CD14-positive monocyte (primary cell): ENCODE results near the gene ZNF292. TPM values are rescaled to one million over a fixed set of nuclear protein-coding genes. Genes with fewer than 3 reads are reported as not detected.
A peak's percentile ranks its signal among the peaks of the same experiment; 100 is the strongest.

Experiments used
- DNase-seq, 3 donors: peaks; one replicate each; pipeline ENCODE4 v3.0.0-alpha.2; 2011 to 2022
- H2AFZ ChIP-seq: 2 replicates; pipeline ENCODE4 v1.6.0; 2012; ENCODE audit warnings: mild to moderate bottlenecking, low read depth, low read length, inconsistent platforms; ENCODE audit not compliant: insufficient read depth, poor library complexity, severe bottlenecking
- H3K27ac ChIP-seq, 2 donors: 1 replicate in 1 of 2; 2 replicates in 1 of 2; pipeline ENCODE4 v1.5.1; 2012 to 2013; ENCODE audit warnings: low read length in 2 of 2, control low read depth in 1 of 2, inconsistent platforms in 1 of 2, low read depth in 1 of 2, mild to moderate bottlenecking in 1 of 2
- H3K27me3 ChIP-seq, 2 donors: one replicate each; pipeline versions ENCODE4 v1.6.0 to v1.6.1; 2011 to 2013; ENCODE audit warnings: low read length in 2 of 2; ENCODE audit not compliant: control insufficient read depth in 2 of 2, insufficient read depth in 2 of 2
- H3K36me3 ChIP-seq, 2 donors: replicated peaks in 1 of 2; 1 replicate in 1 of 2; 2 replicates in 1 of 2; pipeline versions ENCODE4 v1.5.1 to v1.6.1; 2012 to 2013; ENCODE audit warnings: low read length in 2 of 2, control low read depth in 1 of 2, inconsistent platforms in 1 of 2, mild to moderate bottlenecking in 1 of 2; ENCODE audit not compliant: insufficient read depth in 2 of 2, control insufficient read depth in 1 of 2
- H3K4me1 ChIP-seq, 2 donors: 1 replicate in 1 of 2; 2 replicates in 1 of 2; pipeline versions ENCODE4 v1.5.1 to v1.6.1; 2012 to 2013; ENCODE audit warnings: low read length in 2 of 2, control low read depth in 1 of 2, inconsistent platforms in 1 of 2, mild to moderate bottlenecking in 1 of 2, moderate library complexity in 1 of 2; ENCODE audit not compliant: insufficient read depth in 2 of 2, control insufficient read depth in 1 of 2
- H3K4me2 ChIP-seq: replicated peaks from 2 replicates; pipeline ENCODE3; 2012; ENCODE audit warnings: low read length, moderate library complexity, mild to moderate bottlenecking; ENCODE audit not compliant: poor library complexity, severe bottlenecking; ENCODE audit errors: extremely low read depth
- H3K4me3 ChIP-seq, 3 experiments: fragments of 200-600 bp in 1 of 3; sonication (generic) in 1 of 3; replicated peaks in 1 of 3; 1 replicate in 2 of 3; 2 replicates in 1 of 3; pipeline ENCODE4 v1.5.1; 2011 to 2013; ENCODE audit warnings: low read length in 3 of 3, mild to moderate bottlenecking in 3 of 3, control low read depth in 2 of 3, low read depth in 2 of 3, inconsistent platforms in 1 of 3, moderate library complexity in 1 of 3
- H3K79me2 ChIP-seq: 2 replicates; pipeline ENCODE4 v1.6.0; 2012; ENCODE audit warnings: mild to moderate bottlenecking, control low read depth, inconsistent platforms, low read length, moderate library complexity; ENCODE audit not compliant: insufficient read depth
- H3K9ac ChIP-seq: 2 replicates; pipeline ENCODE4 v1.6.0; 2017; ENCODE audit warnings: low read length, mild to moderate bottlenecking; ENCODE audit not compliant: insufficient read depth, poor library complexity, severe bottlenecking
- H3K9me3 ChIP-seq, 2 donors: replicated peaks in 1 of 2; 1 replicate in 1 of 2; 2 replicates in 1 of 2; pipeline versions ENCODE4 v1.5.1 to v1.6.1; 2012 to 2013; ENCODE audit warnings: low read length in 2 of 2, control low read depth in 1 of 2; ENCODE audit not compliant: control insufficient read depth in 1 of 2, insufficient read depth in 1 of 2
- H4K20me1 ChIP-seq: 2 replicates; pipeline ENCODE4 v1.6.0; 2012; ENCODE audit warnings: mild to moderate bottlenecking, low read length, control low read depth, moderate library complexity; ENCODE audit not compliant: insufficient read depth
- H3K27ac Mint-ChIP-seq, 7 donors: one replicate each; pipeline ENCODE4 v1.8.0; 2020; ENCODE audit warnings: mild to moderate bottlenecking in 7 of 7, mixed read lengths in 7 of 7, moderate library complexity in 6 of 7, inconsistent platforms in 2 of 7
- H3K27me3 Mint-ChIP-seq, 3 donors: one replicate each; pipeline ENCODE4 v1.8.0; 2021 to 2022; ENCODE audit warnings: low read depth in 3 of 3, mild to moderate bottlenecking in 3 of 3, mixed read lengths in 3 of 3, moderate library complexity in 3 of 3, inconsistent platforms in 1 of 3
- H3K36me3 Mint-ChIP-seq, 2 donors: one replicate each; pipeline ENCODE4 v1.8.0; 2020; ENCODE audit warnings: mixed read lengths in 2 of 2, inconsistent platforms in 1 of 2, mild to moderate bottlenecking in 1 of 2
- H3K4me1 Mint-ChIP-seq: one replicate; pipeline ENCODE4 v1.8.0; 2020; ENCODE audit warnings: mild to moderate bottlenecking, mixed read lengths
- H3K4me3 Mint-ChIP-seq, 2 donors: one replicate each; pipeline ENCODE4 v1.8.0; 2020; ENCODE audit warnings: mild to moderate bottlenecking in 2 of 2, mixed read lengths in 2 of 2, moderate library complexity in 1 of 2
- H3K9me3 Mint-ChIP-seq, 7 donors: one replicate each; pipeline ENCODE4 v1.8.0; 2020 to 2022; ENCODE audit warnings: mixed read lengths in 7 of 7, mild to moderate bottlenecking in 6 of 7, moderate library complexity in 6 of 7, inconsistent platforms in 2 of 7
- WGBS: methylation state at CpG from one replicate; pipeline ENCODE4 v1.1.5; 2013; ENCODE audit warnings: missing lambda C conversion rate; ENCODE audit not compliant: insufficient coverage; 5-methylcytosine and 5-hydroxymethylcytosine counted together
- intact Hi-C, 2 donors: fragments of 100-400 bp; cut with micrococcal nuclease; formaldehyde crosslinking; loops; one replicate each; pipeline versions ENCODE4 v1.15.0 to v1.15.1; 2023
- polyA plus RNA-seq, 3 donors: library from polyadenylated mRNA; depleted of rRNA in 1 of 3; unstranded in 2 of 3; stranded (reverse) in 1 of 3; fragments of 300-500 nt in 2 of 3; fragments of >200 nt in 1 of 3; fragmentation: Illumina TruSeq in 2 of 3; gene quantifications; 1 replicate in 2 of 3; 2 replicates in 1 of 3; pipeline ENCODE4 v1.2.3, GENCODE V29; 2012 to 2021
- TF ChIP-seq, protein P1 (sequence below): fragments of 200-600 bp; IDR thresholded peaks from one replicate; pipeline ENCODE4 v1.8.0; 2022; ENCODE audit warnings: antibody characterized with exemption, mild to moderate bottlenecking

Gene ZNF292
- polyA plus RNA-seq, 3 donors, result 4.8 to 7.7 (median 7.6) TPM

DNA sequence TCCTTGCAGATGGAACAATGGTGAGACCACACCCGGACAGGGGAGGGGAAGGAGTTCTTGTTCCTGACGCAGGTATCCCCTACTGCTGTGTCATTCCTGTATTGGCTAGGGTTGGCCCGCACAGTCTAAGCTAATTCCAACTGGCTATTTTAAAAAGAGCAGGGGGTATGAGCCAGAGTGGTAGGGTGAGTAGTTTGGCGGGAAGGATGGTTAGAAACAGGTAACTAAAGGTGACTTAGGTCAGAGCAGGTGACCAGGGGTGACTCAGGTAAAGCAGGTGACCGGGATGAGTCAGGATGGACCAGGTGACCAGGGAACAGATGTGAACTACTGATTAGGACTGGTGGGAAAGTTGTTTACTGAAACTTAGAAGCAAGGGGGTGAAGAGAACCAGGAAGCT, 58.0 kb downstream of the ZNF292 start:
- H3K4me3 Mint-ChIP-seq, result no peak overlapping the region
- Histone ChIP-seq H3K9ac (no peak overlapping the region), H3K4me3 (no peak overlapping the region), H3K79me2 (peaks cover 63% of the 10 kb centered on the region), H4K20me1 (peaks cover 67% of the 10 kb centered on the region), H3K36me3 (peaks cover 25 to 27% of the 10 kb centered on the region in 2 donors), H3K9me3 (no peaks in the 10 kb centered on the region), H2AFZ (no peak overlapping the region), H3K4me2 (no peak overlapping the region), H3K27me3 (no peaks in the 10 kb centered on the region), H3K27ac (no peak overlapping the region), H3K4me1 (no peaks in the 10 kb centered on the region)
- 75% methylated on average over 4 of the region's 5 CpGs for WGBS
- TF ChIP-seq, protein P1, sequence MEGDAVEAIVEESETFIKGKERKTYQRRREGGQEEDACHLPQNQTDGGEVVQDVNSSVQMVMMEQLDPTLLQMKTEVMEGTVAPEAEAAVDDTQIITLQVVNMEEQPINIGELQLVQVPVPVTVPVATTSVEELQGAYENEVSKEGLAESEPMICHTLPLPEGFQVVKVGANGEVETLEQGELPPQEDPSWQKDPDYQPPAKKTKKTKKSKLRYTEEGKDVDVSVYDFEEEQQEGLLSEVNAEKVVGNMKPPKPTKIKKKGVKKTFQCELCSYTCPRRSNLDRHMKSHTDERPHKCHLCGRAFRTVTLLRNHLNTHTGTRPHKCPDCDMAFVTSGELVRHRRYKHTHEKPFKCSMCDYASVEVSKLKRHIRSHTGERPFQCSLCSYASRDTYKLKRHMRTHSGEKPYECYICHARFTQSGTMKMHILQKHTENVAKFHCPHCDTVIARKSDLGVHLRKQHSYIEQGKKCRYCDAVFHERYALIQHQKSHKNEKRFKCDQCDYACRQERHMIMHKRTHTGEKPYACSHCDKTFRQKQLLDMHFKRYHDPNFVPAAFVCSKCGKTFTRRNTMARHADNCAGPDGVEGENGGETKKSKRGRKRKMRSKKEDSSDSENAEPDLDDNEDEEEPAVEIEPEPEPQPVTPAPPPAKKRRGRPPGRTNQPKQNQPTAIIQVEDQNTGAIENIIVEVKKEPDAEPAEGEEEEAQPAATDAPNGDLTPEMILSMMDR, result no peak
- intact Hi-C loops, result no loop called here
- peaks cover 25 to 29% of the 10 kb centered on the region in 2 donors for H3K36me3 Mint-ChIP-seq
- H3K9me3 Mint-ChIP-seq, result no peaks in the 10 kb centered on the region
- H3K27ac Mint-ChIP-seq, result peak overlapping the region in 2 of 7 donors; percentile 68 to 78
- H3K27me3 Mint-ChIP-seq, result no peaks in the 10 kb centered on the region
- DNase-seq, result no peak
- H3K4me1 Mint-ChIP-seq, result peaks cover 3% of the 10 kb centered on the region

DNA sequence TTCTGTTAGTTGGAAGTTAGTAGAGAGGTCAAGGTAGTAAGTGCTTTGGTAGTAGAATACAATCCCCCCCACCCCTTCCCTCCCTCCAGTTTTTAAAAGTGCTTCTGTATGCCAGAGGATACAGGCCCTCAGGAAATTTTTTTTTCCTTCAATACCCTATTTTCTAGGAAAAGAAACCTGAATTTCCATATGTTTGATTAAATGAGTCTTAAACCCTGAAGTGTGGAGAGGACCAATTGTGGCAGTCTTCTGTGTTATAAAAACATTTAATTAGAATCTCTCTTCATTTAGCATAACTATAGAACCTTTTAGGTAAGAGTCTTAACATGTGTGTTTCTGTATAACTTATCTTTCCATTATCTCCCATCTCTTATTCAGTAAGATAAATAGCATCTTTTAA, 59.5 kb downstream of the ZNF292 start:
- peaks cover 49% of the 10 kb centered on the region for H3K79me2 ChIP-seq
- H3K4me1 Mint-ChIP-seq, result peaks cover 3% of the 10 kb centered on the region
- H3K9me3 Mint-ChIP-seq, result no peaks in the 10 kb centered on the region
- no peak overlapping the region for H3K4me3 ChIP-seq
- DNase-seq, result no peak
- H3K27ac Mint-ChIP-seq, result no peak overlapping the region
- peaks cover 38% of the 10 kb centered on the region in 2 donors for H3K36me3 Mint-ChIP-seq
- no peak overlapping the region for H3K4me2 ChIP-seq
- no peaks in the 10 kb centered on the region for H3K9me3 ChIP-seq
- intact Hi-C loops, result no loop called here
- H3K4me3 Mint-ChIP-seq, result no peak overlapping the region
- no peaks in the 10 kb centered on the region for H3K4me1 ChIP-seq
- H3K27me3 Mint-ChIP-seq, result no peaks in the 10 kb centered on the region
- no peaks in the 10 kb centered on the region for H3K27me3 ChIP-seq
- TF ChIP-seq, protein P1, result no peak
- peaks cover 52% of the 10 kb centered on the region for H4K20me1 ChIP-seq
- no peak overlapping the region for H2AFZ ChIP-seq
- H3K36me3 ChIP-seq, result peaks cover 40 to 42% of the 10 kb centered on the region in 2 donors
- no peak overlapping the region for H3K9ac ChIP-seq
- H3K27ac ChIP-seq, result no peak overlapping the region
